GM21526 (cell line): ENCODE results near the gene COL1A1.

Experiments used
- ATAC-seq: cut with Tn5 transposase; IDR thresholded peaks from one replicate; pipeline ENCODE4 v1.9.1; 2021; ENCODE audit warnings: moderate library complexity; ENCODE audit not compliant: unreplicated experiment, low FRiP score

Gene COL1A1

DNA sequence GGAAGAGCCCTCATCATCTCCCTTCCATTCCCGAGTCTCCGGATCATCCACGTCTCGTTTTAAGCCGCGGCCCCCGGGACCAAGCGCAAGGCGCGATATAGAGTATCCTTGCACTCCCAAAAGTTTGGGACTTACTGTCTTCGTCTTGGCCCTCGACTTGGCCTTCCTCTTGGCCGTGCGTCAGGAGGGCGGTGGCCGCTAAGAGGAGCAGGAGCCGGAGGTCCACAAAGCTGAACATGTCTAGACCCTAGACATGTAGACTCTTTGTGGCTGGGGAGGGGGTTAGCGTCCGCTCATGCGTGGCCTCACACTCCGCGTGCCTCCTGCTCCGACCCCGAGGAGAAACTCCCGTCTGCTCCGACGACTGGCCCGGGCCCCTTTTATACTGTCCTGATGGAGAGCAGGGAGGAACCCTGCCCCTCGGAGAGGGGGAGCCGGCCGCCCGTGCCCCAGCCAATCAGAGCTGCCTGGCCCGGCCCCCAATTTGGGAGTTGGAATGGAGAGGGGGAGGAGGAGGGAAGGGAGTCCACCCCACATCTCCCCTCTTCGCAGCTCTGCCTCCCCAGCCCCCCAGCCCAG is at the start of gene COL1A1:
Gene COL1A1 (minus strand): TSS at position 356 of the 579 bp plus-strand sequence. CDS start 118 bp downstream, at position 238.
- no peak for ATAC-seq

DNA sequence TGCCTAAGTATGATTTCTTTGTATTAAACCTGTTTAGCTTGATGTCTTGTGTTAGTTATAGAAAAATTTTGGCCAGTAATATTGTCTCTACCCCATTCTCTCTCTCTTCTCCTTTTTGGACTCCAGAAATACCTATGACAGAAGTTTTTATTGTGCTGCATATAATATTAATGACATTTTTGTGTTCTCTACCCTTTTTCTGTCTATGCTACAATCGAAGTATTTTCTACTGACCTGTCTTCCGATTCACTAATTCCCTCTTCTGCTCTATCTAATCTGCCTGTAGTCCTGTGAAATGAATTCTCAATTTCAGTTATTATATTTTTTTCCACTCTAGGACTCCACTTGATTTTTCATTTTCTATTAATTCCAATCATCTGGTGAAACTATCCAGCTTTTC is 46.8 kb upstream of the COL1A1 start:
- no peak for ATAC-seq

- no peak for ATAC-seq
Observed at GRCh38 chr17:50244771-50245170, 43.3 kb upstream of the COL1A1 start.

DNA sequence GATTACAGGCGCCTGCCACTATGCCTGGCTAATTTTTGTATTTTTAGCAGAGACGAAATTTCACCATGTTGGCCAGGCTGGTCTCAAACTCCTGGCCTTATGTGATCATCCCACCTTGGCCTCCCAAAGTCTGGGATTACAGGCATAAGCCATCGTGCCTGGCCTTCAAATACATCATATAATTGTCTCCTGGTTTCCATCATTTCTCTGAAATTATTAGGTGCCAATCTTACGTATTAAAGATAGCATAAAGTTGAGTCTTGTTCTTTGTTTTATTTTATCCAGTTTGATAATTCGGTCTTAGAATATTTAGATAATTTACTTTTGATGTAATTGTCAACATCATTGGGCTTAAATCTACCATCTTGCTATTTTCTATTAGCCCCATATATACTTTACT is 40.0 kb upstream of the COL1A1 start:
- no peak for ATAC-seq

DNA sequence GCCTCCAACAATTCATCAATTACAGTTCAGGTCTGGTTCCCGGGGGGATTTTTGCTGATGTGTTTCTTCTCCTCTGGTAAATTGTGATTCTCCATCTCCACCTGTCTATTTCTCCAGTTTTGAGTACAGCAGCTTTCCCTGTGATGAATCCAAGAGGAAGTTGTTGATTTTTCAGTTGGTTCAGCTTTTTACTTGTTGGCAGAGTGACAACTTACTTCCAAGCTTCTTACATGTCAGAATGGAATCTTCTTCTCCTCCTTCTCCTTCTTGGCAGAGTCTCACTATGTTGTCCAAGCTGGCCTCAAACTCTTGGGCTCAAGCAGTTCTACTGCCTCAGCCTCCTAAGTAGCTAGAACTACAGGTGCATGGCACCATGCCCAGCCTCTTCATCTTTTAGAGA is 39.4 kb upstream of the COL1A1 start:
- ATAC-seq = no peak

DNA sequence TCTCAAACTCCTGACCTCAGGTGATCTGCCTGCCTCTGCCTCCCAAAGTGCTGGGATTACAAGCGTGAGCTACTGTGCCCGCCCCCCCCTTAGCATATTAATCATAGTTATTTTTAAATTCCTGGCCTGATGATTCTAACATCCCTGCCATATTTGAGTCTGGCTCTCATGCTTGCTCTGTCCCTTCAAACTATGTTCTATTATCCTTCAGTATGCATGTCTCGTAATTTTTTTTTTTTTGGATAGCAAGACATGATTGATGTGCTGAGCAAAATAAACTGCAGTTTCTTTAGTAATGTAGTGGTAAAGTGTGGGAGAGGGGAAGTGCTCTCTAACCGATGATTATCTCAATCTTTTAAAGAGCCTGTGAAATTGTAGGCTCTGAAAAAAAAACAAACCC is 38.5 kb upstream of the COL1A1 start:
- ATAC-seq = no peak

DNA sequence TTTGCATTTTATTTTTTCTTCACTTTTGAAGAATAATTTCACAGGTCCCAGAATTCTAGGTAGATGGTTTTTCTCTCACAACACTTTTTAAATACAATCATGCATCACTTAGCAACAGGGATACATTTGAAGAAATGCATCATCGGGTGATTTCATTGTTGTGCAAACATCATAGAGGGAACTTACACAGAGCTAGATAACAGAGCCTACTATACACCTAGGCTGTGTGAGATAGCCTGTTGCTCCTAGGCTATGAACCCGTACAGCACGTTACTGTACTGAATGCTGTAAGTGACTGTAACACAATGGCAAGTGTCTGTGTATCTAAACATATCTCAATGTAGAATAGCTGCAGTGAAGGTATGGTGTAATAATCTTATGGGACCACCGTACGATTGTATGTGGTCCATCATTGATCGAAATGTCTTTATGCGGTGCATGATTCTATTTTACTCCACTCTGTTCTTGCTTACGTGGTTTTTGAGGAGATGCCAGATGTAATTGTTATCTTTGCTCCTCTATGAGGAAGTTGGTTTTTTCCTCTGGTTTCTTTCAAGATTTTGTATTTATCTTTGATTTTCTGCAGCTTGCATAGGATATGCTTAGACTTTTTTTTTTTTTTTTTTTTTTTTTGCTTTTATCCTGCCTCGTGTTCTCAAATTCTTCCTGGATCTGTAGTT is 37.3 kb upstream of the COL1A1 start:
- no peak for ATAC-seq

DNA sequence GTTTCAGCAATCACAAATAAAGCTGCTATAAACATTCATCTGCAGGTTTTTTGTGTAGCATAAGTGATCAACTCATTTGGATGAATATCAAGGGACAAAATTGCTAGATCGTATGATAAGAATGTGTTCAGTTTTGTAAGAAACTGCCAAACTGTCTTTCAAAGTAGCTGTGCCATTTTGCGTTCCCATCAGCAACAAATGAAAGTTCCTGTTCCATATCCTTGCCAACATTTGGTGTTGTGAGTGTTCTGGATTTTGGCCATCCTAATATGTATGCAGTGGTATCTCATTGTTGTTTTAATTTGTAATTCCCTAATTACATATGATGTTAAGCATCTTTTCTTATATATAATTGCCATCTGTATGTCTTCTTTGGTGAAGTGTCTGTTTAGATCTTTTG is 36.5 kb upstream of the COL1A1 start:
- no peak for ATAC-seq

DNA sequence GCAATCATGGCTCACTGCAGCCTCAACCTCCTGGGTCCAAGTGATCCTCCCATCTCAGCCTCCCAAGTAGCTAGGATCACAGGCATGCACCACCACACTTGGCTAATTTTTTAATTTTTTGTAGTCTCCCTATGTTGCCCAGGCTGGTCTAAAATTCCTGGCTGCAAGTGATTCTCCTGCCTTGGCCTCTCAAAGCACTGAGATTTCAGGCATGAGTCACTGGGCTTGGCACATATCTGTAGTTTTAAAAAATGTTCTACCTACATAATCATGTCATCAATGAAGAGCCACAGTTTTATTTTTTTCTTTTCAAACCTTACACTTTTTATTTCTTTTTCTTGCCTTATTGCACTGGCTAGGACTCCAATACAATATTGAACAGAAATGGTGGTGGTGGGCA is 33.1 kb upstream of the COL1A1 start:
- ATAC-seq = no peak

GRCh38 chr17:50225701-50226240 is 24.3 kb upstream of the COL1A1 start:
- no peak for ATAC-seq

DNA sequence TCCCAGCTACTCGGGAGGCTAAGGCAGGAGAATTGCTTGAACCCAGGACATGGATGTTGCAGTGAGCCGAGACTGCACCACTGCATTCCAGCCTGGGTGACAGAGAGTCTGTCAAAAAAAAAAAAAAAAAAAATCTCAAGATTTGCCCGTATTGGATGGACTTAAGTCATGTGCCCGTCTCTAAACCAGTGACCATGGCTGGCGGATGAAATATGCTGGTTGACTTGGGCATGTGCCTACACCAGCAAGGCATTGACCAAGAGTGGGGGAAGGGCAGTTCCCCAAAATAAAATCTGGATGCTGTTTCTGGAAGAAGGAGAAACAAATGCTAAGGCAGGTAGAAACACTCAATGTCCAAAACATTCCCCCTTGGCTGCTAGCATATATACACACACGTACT is 21.5 kb upstream of the COL1A1 start:
- ATAC-seq = no peak

DNA sequence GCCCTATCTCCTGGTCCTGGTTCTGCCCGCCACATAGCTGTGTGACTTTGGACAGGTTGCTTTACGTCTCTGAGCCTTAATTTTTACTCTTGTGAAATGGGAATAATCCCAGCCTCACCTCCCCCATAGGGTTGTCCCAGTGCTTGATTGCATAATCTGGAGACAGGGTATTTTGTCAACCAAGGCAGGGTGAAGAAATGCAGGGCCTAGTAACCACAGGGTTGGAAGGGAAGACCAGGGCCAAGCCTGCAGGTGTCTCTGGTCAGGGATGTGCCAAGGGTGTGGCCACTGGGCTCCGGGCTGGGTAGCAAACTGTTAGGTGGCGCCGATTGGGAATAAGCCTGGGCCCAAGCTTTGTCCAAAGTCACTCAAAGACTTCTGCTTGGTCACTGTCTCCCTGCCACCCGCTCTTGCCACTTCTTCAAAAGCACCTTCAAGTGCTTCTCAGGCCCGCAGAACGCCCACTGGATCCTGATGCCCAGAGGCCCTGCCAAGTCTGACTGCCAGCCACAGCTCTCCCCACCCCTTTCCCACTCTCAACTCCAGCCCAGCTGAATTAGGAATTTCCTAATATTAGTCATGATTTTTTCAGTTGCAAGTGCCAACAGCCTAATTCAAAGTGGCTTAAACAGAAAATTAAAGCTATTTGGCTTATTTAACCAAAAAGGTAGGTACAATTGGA is 20.6 kb upstream of the COL1A1 start:
- ATAC-seq = no peak

DNA sequence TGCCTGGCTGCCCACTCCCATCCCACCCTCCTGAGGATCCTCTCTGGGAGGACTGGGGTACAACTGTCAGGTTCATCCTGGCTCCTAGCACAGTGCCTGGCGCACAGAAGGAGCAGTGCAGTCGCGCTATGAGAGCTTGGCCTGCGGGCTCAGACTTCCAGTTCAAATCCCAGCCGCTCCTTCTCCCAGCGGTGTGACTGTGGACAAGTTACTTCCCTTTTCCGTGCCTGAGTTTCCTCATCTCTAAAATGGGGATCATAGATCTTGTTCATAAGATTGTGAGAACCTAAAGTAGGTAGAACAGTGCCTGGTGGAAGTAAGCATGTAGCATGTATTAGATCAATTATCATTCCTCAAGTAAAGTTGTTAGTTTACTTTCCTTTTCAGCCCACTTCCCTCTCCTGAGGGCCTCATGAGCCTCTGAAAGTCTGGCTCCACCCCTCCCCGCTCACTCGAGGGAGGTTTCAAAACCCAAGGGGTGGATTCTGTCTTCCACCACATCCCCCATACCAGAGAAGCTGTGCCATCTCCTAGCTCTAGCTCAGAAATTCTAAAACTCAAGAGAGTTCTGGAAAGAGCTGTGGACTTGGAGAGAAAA is 19.9 kb upstream of the COL1A1 start:
- ATAC-seq = no peak

DNA sequence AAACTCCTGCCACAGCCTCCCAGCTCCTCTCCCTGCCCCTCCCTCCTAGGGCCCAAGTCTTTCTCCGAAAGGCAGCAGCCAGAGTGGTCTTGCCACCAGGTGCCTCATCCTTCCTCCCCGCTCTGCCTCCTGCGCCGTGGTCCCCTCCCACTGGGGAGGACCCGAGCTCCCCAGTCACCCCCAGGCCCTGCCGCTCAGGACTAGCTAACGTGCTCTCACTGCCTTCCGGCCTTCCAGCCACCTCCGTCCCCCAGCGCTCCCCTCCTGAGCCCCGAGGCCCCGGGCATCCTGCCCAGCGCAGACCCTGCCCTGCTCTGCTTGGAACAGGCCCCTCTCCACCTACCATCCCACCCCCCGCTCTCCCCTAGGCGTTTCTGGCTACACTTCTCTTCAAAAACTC is 19.4 kb upstream of the COL1A1 start:
- no peak for ATAC-seq

DNA sequence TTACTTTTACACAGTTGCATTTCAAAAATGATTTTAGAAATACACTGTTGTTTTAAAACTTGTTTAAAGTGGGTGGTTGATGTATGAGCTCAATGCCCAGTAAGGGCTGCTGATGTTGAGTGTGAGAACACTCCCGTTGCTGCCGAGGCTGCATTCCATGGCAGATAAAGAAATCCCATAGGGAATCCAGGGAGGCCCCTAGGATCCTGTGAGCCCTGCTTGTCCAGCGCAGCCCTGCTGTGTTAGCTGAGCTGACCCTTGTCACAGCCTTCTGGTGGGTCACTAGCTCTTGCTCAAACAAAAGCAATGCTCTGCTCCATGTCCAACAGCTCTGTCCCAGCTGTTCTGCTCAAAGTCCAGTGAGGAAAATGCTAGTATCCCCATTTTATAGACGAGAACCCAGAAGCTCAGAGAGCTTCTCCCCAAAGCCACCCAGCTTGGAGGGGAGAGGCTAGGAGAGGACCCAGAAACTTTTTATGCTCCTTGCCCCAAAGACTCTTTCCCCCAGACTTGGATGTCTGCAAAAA is 18.6 kb upstream of the COL1A1 start:
- no peak for ATAC-seq

DNA sequence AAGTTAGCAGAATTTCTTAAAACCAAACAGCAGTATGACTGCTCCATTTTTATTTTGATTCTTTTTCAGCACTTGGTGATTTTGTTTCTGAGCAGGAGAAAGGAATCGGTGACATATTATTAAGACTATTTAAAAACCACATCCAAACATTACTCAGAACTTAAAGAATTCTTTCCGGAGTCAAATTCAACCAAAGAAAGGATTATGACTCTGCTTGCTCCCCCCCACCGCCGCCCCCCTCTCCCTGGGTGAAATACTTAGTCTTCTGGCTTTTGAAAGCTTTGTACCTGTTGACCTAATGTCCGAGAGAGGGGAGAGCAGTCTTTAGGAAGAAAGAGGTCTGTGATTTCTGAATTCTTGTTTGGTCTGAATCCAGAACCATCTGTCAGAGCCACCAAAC is 17.9 kb upstream of the COL1A1 start:
- no peak for ATAC-seq

GRCh38 chr17:50218771-50219315 is 17.4 kb upstream of the COL1A1 start:
- no peak for ATAC-seq

- no peak for ATAC-seq
Observed at GRCh38 chr17:50218071-50218759, 16.8 kb upstream of the COL1A1 start.

DNA sequence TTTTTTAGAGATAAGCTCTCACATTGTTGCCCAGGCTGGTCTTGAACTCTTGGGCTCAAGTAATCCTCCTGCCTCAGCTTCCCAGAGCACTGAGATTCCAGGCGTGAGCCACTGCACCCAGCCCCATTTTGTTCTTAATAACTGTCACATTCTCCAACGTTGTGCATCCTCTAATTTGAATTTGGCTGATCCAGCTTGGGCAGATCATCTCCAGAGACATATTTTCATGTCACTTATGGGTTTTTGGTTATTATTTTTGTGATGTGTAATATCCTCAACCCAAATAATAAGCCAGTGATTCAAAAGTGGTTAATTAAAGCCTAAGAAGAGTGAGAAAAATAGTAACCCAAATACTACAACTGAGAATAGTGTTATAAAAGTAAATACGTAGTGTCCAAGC is 16.2 kb upstream of the COL1A1 start:
- no peak for ATAC-seq
